WERI-Rb-1 (cell line): ENCODE data around the gene IGF2R.
"Not testable (repeated sequence)": the region's sequence is repeated elsewhere in the genome, so short reads cannot be mapped to it uniquely, and the experiment has no call there.

Source experiments
- DNase-seq: peaks from one replicate; pipeline ENCODE4 v3.0.0-alpha.2; 2020
- H3K27ac ChIP-seq: fragments of 250-450 bp; sonication (Bioruptor Pico); 2 replicates; pipeline ENCODE4 v1.5.1; 2020; ENCODE audit warnings: mild to moderate bottlenecking, moderate library complexity
- H3K27me3 ChIP-seq: fragments of 250-450 bp; sonication (Bioruptor Pico); 2 replicates; pipeline ENCODE4 v1.5.1; 2021; ENCODE audit warnings: mild to moderate bottlenecking, low read depth, moderate library complexity; ENCODE audit not compliant: insufficient read depth, severe bottlenecking
- H3K36me3 ChIP-seq: fragments of 250-450 bp; sonication (Bioruptor Pico); 2 replicates; pipeline ENCODE4 v1.5.1; 2020; ENCODE audit warnings: mild to moderate bottlenecking, moderate library complexity
- H3K4me3 ChIP-seq: 2 replicates; pipeline ENCODE4 v1.5.1; 2011; ENCODE audit warnings: low read depth, mild to moderate bottlenecking, control low read depth, low read length
- H3K9me3 ChIP-seq: fragments of 250-450 bp; sonication (Bioruptor Pico); 2 replicates; pipeline ENCODE4 v1.5.1; 2021; ENCODE audit warnings: mild to moderate bottlenecking, moderate library complexity; ENCODE audit not compliant: severe bottlenecking
- CTCF ChIP-seq: IDR thresholded peaks from 2 replicates; pipeline ENCODE4 v1.5.1; 2011; ENCODE audit warnings: low read depth, mild to moderate bottlenecking, control low read depth, inconsistent platforms, low read length

IGF2R gene

DNA sequence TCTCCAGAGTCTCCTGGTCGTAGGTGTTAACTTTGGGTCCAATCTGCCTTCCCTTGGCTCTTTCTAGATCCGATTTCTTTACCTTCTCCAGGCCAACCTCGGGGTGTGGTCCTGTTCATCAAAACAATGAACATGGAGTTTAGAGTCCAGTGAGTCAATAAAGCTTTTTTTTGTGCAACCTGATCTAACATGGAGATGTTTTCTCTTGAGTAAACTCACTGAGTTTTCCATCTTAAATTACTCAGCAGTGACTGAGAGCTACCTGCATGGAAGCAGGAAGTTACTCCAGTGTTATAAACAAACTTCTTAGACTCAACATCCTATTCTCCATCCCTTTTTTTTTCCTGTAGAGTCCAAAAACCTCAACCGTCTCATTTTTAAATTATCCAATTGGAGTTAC, 137.8 kb downstream of the IGF2R start:
- H3K4me3 ChIP-seq: no peak overlapping the region
- H3K9me3 ChIP-seq: no peaks in the 10 kb centered on the region
- H3K27me3 ChIP-seq: no peaks in the 10 kb centered on the region
- no peak for TF ChIP-seq CTCF
- peaks cover 15% of the 10 kb centered on the region for H3K36me3 ChIP-seq
- no peak overlapping the region for H3K27ac ChIP-seq
- no peak for DNase-seq

GRCh38 chr6:160108077-160108476, 139.2 kb downstream of the IGF2R start:
- Histone ChIP-seq H3K27me3 (no peaks in the 10 kb centered on the region), H3K9me3 (no peaks in the 10 kb centered on the region), H3K36me3 (peaks cover 15% of the 10 kb centered on the region), H3K27ac (no peak overlapping the region), H3K4me3 (no peak overlapping the region)
- no peak for DNase-seq
- TF ChIP-seq CTCF: no peak

DNA sequence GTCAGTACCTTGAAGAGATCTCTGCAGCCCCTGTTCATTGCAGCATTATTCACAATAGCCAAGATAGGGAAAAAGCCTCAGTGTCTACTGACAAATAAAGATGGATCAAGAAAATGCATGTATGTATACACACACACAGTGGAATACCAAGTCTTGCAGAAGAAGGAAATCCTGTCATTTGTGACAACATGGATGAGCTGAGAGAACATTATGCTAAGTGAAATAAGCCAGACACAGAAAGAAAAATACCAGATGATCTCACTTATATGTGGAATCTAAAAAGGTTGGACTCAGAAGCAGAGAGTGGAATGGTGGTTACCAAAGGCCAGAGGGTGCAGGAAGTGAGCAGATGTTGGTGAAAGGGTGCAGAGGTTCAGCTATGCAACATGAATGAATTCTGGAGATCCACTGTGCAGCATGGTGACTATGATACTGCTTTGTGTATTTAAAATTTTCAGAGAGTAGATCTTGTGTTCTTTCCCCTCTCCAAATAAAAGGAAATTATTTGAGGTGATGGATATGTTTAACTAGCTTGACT, 141.8 kb downstream of the IGF2R start:
- Histone ChIP-seq H3K4me3 (no peak overlapping the region), H3K36me3 (peaks cover 1% of the 10 kb centered on the region), H3K9me3 (no peaks in the 10 kb centered on the region), H3K27ac (no peak overlapping the region), H3K27me3 (no peaks in the 10 kb centered on the region)
- no peak for DNase-seq
- TF ChIP-seq CTCF: no peak

GRCh38 chr6:160111806-160112205, 142.9 kb downstream of the IGF2R start:
- Histone ChIP-seq H3K4me3 (no peak overlapping the region), H3K27me3 (no peaks in the 10 kb centered on the region), H3K36me3 (no peaks in the 10 kb centered on the region), H3K27ac (no peak overlapping the region), H3K9me3 (no peaks in the 10 kb centered on the region)
- DNase-seq: no peak
- TF ChIP-seq CTCF: no peak

DNA sequence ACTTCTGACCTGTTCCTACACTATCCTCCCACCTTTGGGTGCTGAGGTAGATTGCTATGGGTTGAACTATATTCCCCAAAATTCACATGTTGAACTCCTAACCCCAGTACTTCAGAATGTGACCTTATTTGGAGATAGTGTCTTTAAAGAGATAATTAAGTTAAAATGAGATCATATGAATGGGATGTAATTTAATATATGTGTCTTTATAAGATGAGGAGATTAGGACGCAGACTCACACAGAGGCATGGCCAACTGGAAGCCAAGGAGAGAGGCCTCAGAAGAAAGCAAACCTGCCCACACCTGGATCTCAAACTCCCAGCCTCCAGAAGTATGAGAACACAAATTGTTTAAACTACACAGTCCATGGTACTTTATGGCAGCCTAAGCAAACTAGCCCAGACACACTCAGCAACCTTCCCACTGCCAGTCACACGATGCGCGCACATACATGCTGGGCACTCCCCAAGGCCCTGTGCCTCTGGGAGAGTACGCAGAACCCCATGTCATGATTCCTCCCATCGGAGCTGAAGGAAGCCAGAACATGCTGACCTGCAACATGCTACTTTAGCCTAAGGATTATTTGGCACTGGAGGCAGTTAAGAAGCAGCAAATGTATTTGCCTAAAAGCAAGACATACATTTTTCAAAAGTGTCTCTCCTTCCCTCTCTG, 143.9 kb downstream of the IGF2R start:
- Histone ChIP-seq H3K4me3 (no peak overlapping the region), H3K36me3 (no peaks in the 10 kb centered on the region), H3K27me3 (no peaks in the 10 kb centered on the region), H3K9me3 (peaks cover 3% of the 10 kb centered on the region), H3K27ac (no peak overlapping the region)
- no peak for DNase-seq
- TF ChIP-seq CTCF: no peak

- DNase-seq, H3K9me3 ChIP-seq: not testable (repeated sequence)
These were observed 145.7 kb downstream of the IGF2R start for GRCh38 chr6:160114536-160114935.

More at GRCh38 chr6:160114536-160114935, 145.7 kb downstream of the IGF2R start:
- not testable (repeated sequence) for H3K27me3 ChIP-seq, H3K4me3 ChIP-seq, H3K36me3 ChIP-seq, H3K27ac ChIP-seq
